HG03575 (cell line): Measurements from ENCODE around the gene SEL1L3.

Experiments used
- ATAC-seq: cut with Tn5 transposase; IDR thresholded peaks from one replicate; pipeline ENCODE4 v1.9.1; 2021; ENCODE audit not compliant: unreplicated experiment, insufficient number of reproducible peaks, low FRiP score; ENCODE audit errors: extremely low read depth

Gene SEL1L3

DNA sequence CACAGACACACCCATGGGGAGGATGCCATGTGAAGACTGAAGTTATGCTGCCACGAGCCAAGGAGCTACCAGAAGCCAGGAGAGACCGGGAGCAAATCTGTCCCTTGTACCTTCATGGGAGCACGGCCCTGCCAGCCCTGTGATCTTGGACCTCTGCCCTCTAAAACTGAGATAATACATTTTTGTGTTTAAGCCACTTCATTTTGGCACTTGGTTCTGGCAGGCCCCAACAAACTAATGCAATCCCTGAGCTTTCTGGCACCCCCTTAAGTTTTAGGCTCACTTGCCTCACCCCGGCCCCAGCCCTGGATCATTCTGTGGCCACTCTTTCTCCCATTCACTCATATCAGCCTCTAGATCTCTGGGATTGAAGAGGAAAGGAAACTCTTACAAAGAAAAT, 35.4 kb downstream of the SEL1L3 start:
- no peak for ATAC-seq

GRCh38 chr4:25826074-25826752, 36.6 kb downstream of the SEL1L3 start:
- no peak for ATAC-seq

GRCh38 chr4:25823632-25824031, 39.2 kb downstream of the SEL1L3 start:
- ATAC-seq, result no peak

GRCh38 chr4:25821899-25822298, 40.9 kb downstream of the SEL1L3 start:
- ATAC-seq, result no peak

- no peak for ATAC-seq
These were observed 41.5 kb downstream of the SEL1L3 start for GRCh38 chr4:25821267-25821666.

GRCh38 chr4:25818876-25819275, 43.9 kb downstream of the SEL1L3 start:
- ATAC-seq, result no peak

DNA sequence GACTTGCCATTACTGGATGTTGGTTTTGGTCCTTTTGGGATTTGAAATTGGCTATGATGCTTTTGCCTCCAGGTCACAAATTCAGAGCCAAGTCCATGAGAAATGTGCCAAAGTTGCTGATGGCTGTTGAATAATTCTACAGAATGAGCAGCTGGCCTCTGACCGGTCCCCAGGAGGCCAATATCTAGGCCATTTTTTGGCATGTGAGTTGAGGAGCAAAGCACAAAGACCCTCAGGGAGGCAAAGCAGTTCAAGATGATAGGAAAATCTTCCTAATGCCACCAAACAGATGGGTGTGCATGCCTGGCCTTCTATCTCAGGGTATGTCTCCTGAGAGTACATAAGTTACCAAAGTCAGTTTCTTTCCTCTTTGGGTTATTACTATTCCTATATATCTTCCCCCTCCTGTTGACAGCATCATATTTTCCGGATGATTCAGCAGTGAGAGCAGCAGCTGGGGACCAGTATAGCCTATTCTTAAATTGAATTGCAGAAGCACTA, 44.4 kb downstream of the SEL1L3 start:
- ATAC-seq, result no peak

DNA sequence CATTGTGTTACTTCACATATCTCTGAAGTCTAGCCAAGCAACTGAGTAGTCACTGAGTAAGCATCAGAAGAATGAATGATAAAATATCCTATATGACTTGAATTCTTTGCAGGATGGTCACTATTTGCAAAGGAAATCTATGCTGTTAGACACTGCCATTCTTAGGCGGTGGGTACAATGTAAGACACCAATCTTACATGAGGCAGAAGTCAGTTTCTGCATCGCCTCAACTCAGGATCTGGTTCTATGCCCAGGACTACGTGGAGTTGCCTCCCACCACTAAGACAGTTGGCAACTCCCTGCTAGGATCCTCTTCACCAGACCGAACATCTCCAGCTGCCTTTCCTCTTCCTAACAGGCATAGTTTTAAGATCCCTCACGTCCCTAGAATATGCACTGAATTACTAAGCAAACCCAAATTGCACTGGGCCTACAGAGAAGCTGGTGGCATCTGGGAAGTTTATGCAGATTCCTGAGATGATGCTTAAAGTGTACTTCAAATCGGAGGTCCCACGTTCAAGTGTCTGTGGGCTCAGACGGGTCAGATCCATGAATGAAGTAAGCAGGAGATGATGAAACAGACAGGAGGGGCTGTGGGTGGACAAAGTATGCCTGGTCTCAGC, 45.6 kb downstream of the SEL1L3 start:
- ATAC-seq, result no peak

GRCh38 chr4:25816591-25817058, 46.2 kb downstream of the SEL1L3 start:
- ATAC-seq, result no peak

- no peak for ATAC-seq
These were observed 47.2 kb downstream of the SEL1L3 start for GRCh38 chr4:25815586-25815985.

DNA sequence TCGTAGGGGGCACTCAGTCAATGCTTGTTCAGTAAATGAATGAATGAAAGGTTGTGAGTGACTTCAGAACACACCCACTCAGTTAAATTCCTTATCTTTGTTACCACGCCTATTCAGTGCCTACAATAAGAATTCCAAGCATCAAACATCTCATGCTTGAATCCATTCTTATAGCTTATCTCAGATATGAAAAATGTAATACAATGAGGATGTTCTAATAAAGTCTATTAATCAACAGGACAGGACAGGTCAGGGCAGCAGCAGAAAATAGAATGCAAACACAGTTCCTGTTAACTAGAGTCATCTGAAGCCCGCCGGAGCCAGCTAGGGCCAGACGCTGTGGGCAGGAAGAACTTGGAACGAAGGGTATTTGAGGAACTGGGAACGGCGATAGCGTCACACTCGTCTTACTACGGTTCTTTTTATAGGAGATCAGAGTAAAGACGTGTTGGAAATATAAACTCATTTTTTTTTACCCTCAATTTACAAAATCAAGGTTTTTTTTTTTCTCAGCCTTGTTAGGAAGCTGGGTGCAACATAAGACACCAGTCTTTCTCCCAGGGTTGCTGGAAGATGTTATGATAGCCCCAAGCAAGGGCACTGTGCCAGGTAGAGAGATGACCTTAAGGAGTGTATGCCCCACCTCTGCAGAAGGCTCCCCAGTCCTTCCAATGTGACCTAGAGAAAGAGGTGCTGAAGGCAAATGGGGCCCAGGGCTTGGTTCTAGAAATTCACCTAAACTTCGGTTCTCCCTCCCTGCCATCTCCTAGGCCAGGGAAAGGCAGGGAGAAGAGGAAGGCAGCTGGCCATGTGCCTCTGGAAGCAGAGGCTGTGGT, 48.3 kb downstream of the SEL1L3 start:
- no peak for ATAC-seq

DNA sequence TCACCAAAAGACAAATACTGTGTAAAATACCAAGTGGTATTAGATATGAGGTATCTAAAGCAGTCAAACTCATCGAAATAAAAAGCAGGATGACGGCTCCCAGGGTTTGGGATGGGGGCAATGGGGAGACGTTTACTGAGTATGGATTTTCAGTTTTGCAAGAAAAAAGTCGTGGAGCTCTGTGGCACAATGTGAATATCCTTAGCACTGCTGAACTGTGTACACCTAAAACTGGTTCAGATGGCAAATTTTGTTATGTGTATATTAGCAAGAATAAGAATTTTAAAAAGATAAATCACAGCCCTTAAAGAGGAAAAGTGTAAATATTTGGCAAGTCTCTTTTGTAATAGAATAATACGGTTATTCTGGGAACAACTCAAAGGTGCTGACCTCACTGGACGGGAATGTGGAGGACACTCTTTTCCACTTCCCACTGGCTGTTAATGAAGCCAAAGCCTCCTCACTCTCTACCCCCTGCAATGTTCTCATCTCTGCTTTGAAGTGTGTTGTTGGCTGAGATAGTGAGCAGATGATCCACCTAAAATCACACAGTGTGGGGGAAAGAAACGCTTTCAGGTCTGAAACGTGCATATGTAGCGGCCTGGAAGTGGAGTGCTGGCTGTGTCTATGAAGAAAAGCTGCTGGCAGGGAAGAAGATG, 49.2 kb downstream of the SEL1L3 start:
- no peak for ATAC-seq

GRCh38 chr4:25811841-25812240, 50.9 kb downstream of the SEL1L3 start:
- ATAC-seq, result no peak

DNA sequence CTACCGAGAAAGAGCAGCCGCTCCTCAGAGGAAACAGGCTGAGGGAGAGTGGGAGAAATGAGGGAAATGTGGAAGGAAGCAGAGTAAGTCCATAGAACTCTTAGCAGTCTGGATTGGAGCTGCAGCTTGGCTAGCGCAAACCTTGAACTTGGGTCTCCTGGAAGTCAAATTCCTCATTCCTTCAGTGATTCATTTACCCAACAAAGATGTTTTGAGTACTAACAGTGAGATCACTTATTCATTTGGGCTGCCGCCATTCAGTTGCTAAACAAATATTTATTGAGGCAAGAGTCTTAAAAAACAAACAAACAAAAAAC, 51.5 kb downstream of the SEL1L3 start:
- no peak for ATAC-seq

DNA sequence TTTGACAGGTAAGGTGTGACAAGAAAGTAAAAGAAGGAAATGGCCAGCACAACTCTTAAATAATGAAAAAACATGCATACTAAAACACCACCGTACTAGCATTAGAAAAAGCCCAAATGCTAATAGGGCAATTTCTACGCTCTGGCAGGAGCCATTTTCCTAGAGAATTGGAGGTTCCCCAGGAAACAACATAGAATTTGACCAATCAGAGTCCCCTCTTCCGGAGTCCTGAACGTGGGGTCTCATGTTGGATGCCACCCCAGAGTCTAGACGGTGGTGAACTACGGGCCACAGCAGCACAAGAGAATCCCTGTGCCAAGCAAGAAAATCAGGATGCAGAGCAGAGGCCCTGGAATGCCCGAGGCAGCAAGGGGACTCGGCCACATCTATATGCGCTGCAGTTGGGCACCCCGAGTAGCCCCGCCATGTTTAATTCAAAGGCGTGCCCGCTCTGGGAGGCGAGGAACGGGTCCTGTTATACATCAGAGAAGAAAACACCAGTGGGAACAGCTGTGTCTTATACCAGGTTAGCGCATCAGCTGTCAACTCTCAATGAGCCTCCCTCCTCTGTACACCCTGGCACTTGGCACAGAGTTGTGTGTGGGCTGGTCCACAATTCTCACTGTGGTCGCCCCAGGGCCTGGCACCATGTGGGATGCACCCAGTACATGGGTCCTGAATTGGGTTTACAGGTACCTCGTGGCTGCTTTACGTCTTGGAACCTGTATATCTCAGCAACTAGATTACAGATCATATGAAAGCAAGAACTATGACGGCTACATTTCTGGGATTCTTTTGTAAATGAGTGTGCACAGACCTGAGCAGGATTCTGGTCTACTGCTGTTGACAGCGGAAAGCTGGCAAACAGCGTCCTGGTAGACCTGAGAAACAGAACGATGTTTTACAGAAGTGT, 52.1 kb downstream of the SEL1L3 start:
- no peak for ATAC-seq

DNA sequence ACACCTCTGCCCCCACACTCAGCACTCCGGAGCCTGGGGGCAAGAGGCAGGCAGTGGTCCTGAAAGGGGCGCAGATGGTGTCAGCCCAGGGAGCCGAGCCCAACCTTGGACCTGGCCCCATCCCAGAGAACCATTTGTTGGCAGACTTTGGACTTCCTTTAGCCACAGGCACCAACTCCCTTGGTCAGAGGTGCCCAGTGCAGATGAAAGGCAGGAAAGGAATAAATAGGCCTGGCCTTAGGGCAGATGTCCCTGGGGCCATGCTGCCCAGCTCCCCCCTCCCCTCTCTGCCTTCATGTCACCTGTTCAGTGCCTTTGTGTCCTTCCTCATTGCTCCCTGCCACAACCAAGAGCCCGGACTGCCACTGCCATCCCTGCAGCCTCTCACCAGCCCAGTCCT, 52.8 kb downstream of the SEL1L3 start:
- ATAC-seq, result no peak

GRCh38 chr4:25807102-25807728, 55.6 kb downstream of the SEL1L3 start:
- no peak for ATAC-seq

DNA sequence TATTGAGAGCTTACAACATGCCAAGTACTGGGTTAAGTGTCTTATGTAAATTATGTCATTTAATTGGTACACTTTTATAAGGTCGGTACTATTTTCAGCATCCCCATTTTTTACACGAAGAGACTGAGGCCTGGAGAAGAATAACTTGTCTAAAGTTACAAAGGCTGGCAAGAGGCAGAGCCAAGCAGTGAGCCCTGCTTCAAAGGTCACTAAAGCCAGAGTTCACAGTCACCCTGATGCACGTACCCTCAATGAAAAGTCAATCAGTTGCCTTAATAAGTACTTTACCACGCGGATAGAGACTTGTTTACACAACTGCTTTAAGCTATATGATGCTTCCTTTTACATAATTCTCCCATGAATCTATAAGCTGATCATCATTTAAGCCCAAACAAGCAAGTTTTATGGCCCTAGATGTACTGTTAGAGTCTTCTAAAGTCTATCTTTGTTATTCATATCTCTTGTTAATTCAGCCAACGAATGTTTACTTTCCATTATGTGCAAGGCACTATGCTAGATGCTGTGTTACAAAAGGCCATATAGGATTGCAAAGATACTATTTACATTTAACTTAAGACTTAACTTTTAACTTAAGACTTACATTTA, 57.4 kb downstream of the SEL1L3 start:
- ATAC-seq, result no peak
